SK-N-SH (cell line): ENCODE measurements around the gene NBEA. TPM values are rescaled to one million over a fixed set of nuclear protein-coding genes. Genes with fewer than 3 reads are reported as not detected.

Experiments
- CTCF ChIA-PET: fragments of 300-600, 350-600 bp; formaldehyde crosslinking; extraction: SDS; loops from one replicate; lab custom pipeline; 2021; lab: Yijun Ruan, JAX
- POLR2A ChIA-PET: fragments of 350-600 bp; sonication (Branson Sonifier 250); formaldehyde crosslinking; extraction: SDS; loops from one replicate; lab custom pipeline; 2020; ENCODE audit warnings: antibody characterized with exemption, inconsistent platforms; lab: Yijun Ruan, JAX
- DNase-seq: peaks from one replicate; pipeline ENCODE4 v3.0.0; 2012
- H2AFZ ChIP-seq: fragments of 200-600 bp; sonication (generic); 2 replicates; pipeline ENCODE4 v1.8.1; 2016; ENCODE audit warnings: antibody characterized with exemption, mild to moderate bottlenecking, low read depth
- H3F3A ChIP-seq: fragments of 200-600 bp; sonication (generic); replicated peaks from 2 replicates; pipeline ENCODE3; 2016; ENCODE audit warnings: antibody characterized with exemption, mild to moderate bottlenecking; ENCODE audit not compliant: insufficient read depth
- H3K27ac ChIP-seq, 2 experiments: fragments of 200-500 bp in 1 of 2; fragments of 200-600 bp in 1 of 2; sonication (Bioruptor generic) in 1 of 2; sonication (generic), shearing (Covaris generic) in 1 of 2; 2 replicates each; pipeline versions ENCODE4 v1.5.1 to v1.6.1; 2014 to 2016; ENCODE audit warnings: low read depth in 2 of 2, inconsistent platforms in 1 of 2, low read length in 1 of 2, mild to moderate bottlenecking in 1 of 2, mixed read lengths in 1 of 2
- H3K27me3 ChIP-seq: fragments of 200-600 bp; sonication (generic), shearing (Covaris generic); 2 replicates; pipeline ENCODE4 v1.6.1; 2016; ENCODE audit warnings: mixed run types; ENCODE audit not compliant: insufficient read depth
- H3K36me3 ChIP-seq, 2 experiments: fragments of 200-500 bp in 1 of 2; fragments of 200-600 bp in 1 of 2; sonication (Bioruptor generic) in 1 of 2; sonication (generic) in 1 of 2; replicated peaks in 1 of 2; 2 replicates each; pipeline versions ENCODE3 to v1.5.1; 2014 to 2016; ENCODE audit warnings: low read length in 1 of 2, mild to moderate bottlenecking in 1 of 2; ENCODE audit not compliant: insufficient read depth in 2 of 2, control insufficient read depth in 1 of 2
- H3K4me1 ChIP-seq, 2 experiments: fragments of 200-500 bp in 1 of 2; fragments of 200-600 bp in 1 of 2; sonication (Bioruptor generic) in 1 of 2; sonication (generic), shearing (Covaris generic) in 1 of 2; 2 replicates each; pipeline versions ENCODE4 v1.5.1 to v1.6.1; 2014 to 2016; ENCODE audit warnings: low read depth in 1 of 2, low read length in 1 of 2, mixed run types in 1 of 2; ENCODE audit not compliant: insufficient read depth in 2 of 2, control insufficient read depth in 1 of 2
- H3K4me2 ChIP-seq: fragments of 200-600 bp; sonication (generic), shearing (Covaris generic); 2 replicates; pipeline ENCODE4 v1.6.1; 2017; ENCODE audit warnings: mixed run types
- H3K4me3 ChIP-seq, 2 experiments: fragments of 200-500 bp in 1 of 2; fragments of 200-600 bp in 1 of 2; sonication (Bioruptor generic) in 1 of 2; sonication (generic), shearing (Covaris generic) in 1 of 2; 2 replicates each; pipeline versions ENCODE4 v1.5.1 to v1.8.1; 2014 to 2016; ENCODE audit warnings: low read depth in 2 of 2, inconsistent platforms in 1 of 2, low read length in 1 of 2, mild to moderate bottlenecking in 1 of 2, mixed read lengths in 1 of 2, moderate library complexity in 1 of 2
- H3K79me2 ChIP-seq: fragments of 200-600 bp; sonication (generic); 2 replicates; pipeline ENCODE4 v1.8.1; 2017; ENCODE audit warnings: mild to moderate bottlenecking; ENCODE audit not compliant: insufficient read depth
- H3K9ac ChIP-seq: fragments of 200-600 bp; sonication (generic); 2 replicates; pipeline ENCODE4 v1.6.1; 2017; ENCODE audit warnings: mixed run types
- H3K9me2 ChIP-seq: fragments of 200-600 bp; sonication (generic); 2 replicates; pipeline ENCODE4 v1.6.1; 2017; ENCODE audit warnings: mixed run types
- H3K9me3 ChIP-seq: fragments of 200-600 bp; sonication (generic); 2 replicates; pipeline ENCODE4 v1.6.1; 2017; ENCODE audit warnings: mixed run types, mild to moderate bottlenecking, moderate library complexity
- H4K20me1 ChIP-seq: fragments of 200-600 bp; sonication (generic); 2 replicates; pipeline ENCODE4 v1.6.1; 2017; ENCODE audit warnings: mild to moderate bottlenecking, mixed run types; ENCODE audit not compliant: insufficient read depth
- CHD2 ChIP-seq: fragments of 150-350 bp; IDR thresholded peaks from 2 replicates; pipeline ENCODE4 v1.6.1; 2018; ENCODE audit warnings: low read length; ENCODE audit not compliant: partially characterized antibody
- EZH2phosphoT487 ChIP-seq: fragments of 200-600 bp; sonication (generic); IDR thresholded peaks from 2 replicates; pipeline ENCODE4 v1.6.1; 2017; ENCODE audit warnings: low read depth, mixed run types, mild to moderate bottlenecking, antibody characterized with exemption, moderate library complexity, borderline replicate concordance
- FOSL2 ChIP-seq: IDR thresholded peaks from 2 replicates; pipeline ENCODE4 v1.4.0; 2012; ENCODE audit warnings: low read depth, mild to moderate bottlenecking, moderate library complexity, borderline replicate concordance
- IRF3 ChIP-seq: fragments of 150-350 bp; IDR thresholded peaks from 2 replicates; pipeline ENCODE4 v1.6.1; 2016; ENCODE audit warnings: mild to moderate bottlenecking, low read depth, low read length
- MAX ChIP-seq: IDR thresholded peaks from 2 replicates; pipeline ENCODE4 v1.4.0; 2012; ENCODE audit warnings: low read depth
- MEF2A ChIP-seq: IDR thresholded peaks from 2 replicates; pipeline ENCODE4 v1.4.0; 2012; ENCODE audit warnings: low read depth, borderline replicate concordance
- MXI1 ChIP-seq: IDR thresholded peaks from 2 replicates; pipeline ENCODE4 v1.6.1; 2012; ENCODE audit warnings: mild to moderate bottlenecking, low read depth, low read length, improper control_type of control experiment
- PBX3 ChIP-seq: IDR thresholded peaks from 2 replicates; pipeline ENCODE4; 2012
- RXRA ChIP-seq: IDR thresholded peaks from 2 replicates; pipeline ENCODE4 v1.4.0; 2012; ENCODE audit warnings: low read depth, mild to moderate bottlenecking, borderline replicate concordance
- TCF12 ChIP-seq: IDR thresholded peaks from 2 replicates; pipeline ENCODE4 v1.4.0; 2012
- ZBTB33 ChIP-seq: IDR thresholded peaks from 2 replicates; pipeline ENCODE4 v1.4.0; 2012; ENCODE audit warnings: low read depth, borderline replicate concordance
- WGBS: methylation state at CpG from one replicate; pipeline ENCODE4 v1.1.6; 2017; ENCODE audit warnings: low lambda C conversion rate; 5-methylcytosine and 5-hydroxymethylcytosine counted together
- polyA plus RNA-seq, 3 experiments: library from polyadenylated mRNA; depleted of rRNA; stranded (reverse); fragments of >200 nt; gene quantifications; 2 replicates each; pipeline ENCODE4 v1.2.3, GENCODE V29; 2012

NBEA gene
- polyA plus RNA-seq, 1 of the 3 experiments (the other 2 are of a cell fraction), result 12.3 TPM

- H3K36me3 ChIP-seq, result peaks cover 7 to 14% of the 10 kb centered on the region in 2 experiments
- no peak overlapping the region for H2AFZ ChIP-seq
- DNase-seq, result no peak
- ChIA-PET POLR2A (no interaction called here), CTCF (interaction anchor here (1.1 to 1.9 kb wide), 4 partner anchors 1082 to 1435 kb away, joined by 3 to 10 read pairs (median 6); no protein-coding TSS in a partner anchor)
- H3K4me2 ChIP-seq, result no peak overlapping the region
- H3K79me2 ChIP-seq, result no peaks in the 10 kb centered on the region
- H3K9me3 ChIP-seq, result no peaks in the 10 kb centered on the region
- no peaks in the 10 kb centered on the region for H3F3A ChIP-seq
- H3K4me3 ChIP-seq, result no peak overlapping the region
- no peaks in the 10 kb centered on the region for H4K20me1 ChIP-seq
- H3K9ac ChIP-seq, result no peak overlapping the region
- H3K27ac ChIP-seq, result no peak overlapping the region
- H3K9me2 ChIP-seq, result no peaks in the 10 kb centered on the region
- 93% methylated on average over 5 of the region's 5 CpGs for WGBS
- TF ChIP-seq TCF12, result no peak
- TF ChIP-seq FOSL2, result no peak
- no peak for TF ChIP-seq MEF2A
- no peak for TF ChIP-seq MXI1
- TF ChIP-seq CHD2, result no peak
- TF ChIP-seq IRF3, result no peak
- no peak for TF ChIP-seq EZH2phosphoT487
- no peak for TF ChIP-seq PBX3
- H3K27me3 ChIP-seq, result no peaks in the 10 kb centered on the region
- peaks cover 0 to 6% of the 10 kb centered on the region in 2 experiments; a peak in 3 of 4 replicates for H3K4me1 ChIP-seq
Observed at GRCh38 chr13:35159041-35159440, 217.0 kb downstream of the NBEA start.

GRCh38 chr13:35160896-35161295, 218.8 kb downstream of the NBEA start:
- H3K4me3 ChIP-seq, result no peak overlapping the region

More at GRCh38 chr13:35160896-35161295, 218.8 kb downstream of the NBEA start:
- TF ChIP-seq MAX, result no peak
- TF ChIP-seq EZH2phosphoT487, result no peak
- no peak for TF ChIP-seq ZBTB33
- no peak for TF ChIP-seq RXRA
- no peaks in the 10 kb centered on the region for H3K27me3 ChIP-seq
- no peak overlapping the region; a peak in 1 of 4 replicates for H3K27ac ChIP-seq
- peaks cover 7 to 14% of the 10 kb centered on the region in 2 experiments for H3K36me3 ChIP-seq
- DNase-seq, result no peak
- H3K79me2 ChIP-seq, result no peaks in the 10 kb centered on the region
- H3K4me1 ChIP-seq, result peaks cover 0 to 6% of the 10 kb centered on the region in 2 experiments; a peak in 3 of 4 replicates
- no peak overlapping the region for H2AFZ ChIP-seq
- peaks cover 3% of the 10 kb centered on the region for H3F3A ChIP-seq
- H3K9ac ChIP-seq, result no peak overlapping the region
- POLR2A ChIA-PET, result no interaction called here
- H3K4me2 ChIP-seq, result no peak overlapping the region
- CTCF ChIA-PET, result no interaction called here
- H4K20me1 ChIP-seq, result no peaks in the 10 kb centered on the region
- H3K9me3 ChIP-seq, result no peaks in the 10 kb centered on the region
- H3K9me2 ChIP-seq, result no peaks in the 10 kb centered on the region
- 75% methylated on average over 3 of the region's 3 CpGs for WGBS
